HG03378 (cell line): Measurements from ENCODE around the gene OSTM1.

Experiments used
- ATAC-seq: cut with Tn5 transposase; IDR thresholded peaks from one replicate; pipeline ENCODE4 v1.9.1; 2021; ENCODE audit warnings: mild to moderate bottlenecking, moderate library complexity; ENCODE audit not compliant: unreplicated experiment

OSTM1 gene

GRCh38 chr6:108074359-108075144 lies at the start of gene OSTM1:
Gene OSTM1, minus strand, starts transcription at chr6:108074741. Its CDS starts 90 bp downstream, at chr6:108074651.
- ATAC-seq = peak; percentile 78

- ATAC-seq = no peak
Measured at GRCh38 chr6:108123946-108124345, 49.4 kb upstream of the OSTM1 start.

GRCh38 chr6:108123481-108123929 lies 49.0 kb upstream of the OSTM1 start:
- ATAC-seq = no peak

- ATAC-seq = no peak
Measured at GRCh38 chr6:108121612-108122011, 47.1 kb upstream of the OSTM1 start.

GRCh38 chr6:108120311-108120710 lies 45.8 kb upstream of the OSTM1 start:
- no peak for ATAC-seq

GRCh38 chr6:108119769-108120141 lies 45.2 kb upstream of the OSTM1 start:
- ATAC-seq = no peak

GRCh38 chr6:108118810-108119768 lies 44.5 kb upstream of the OSTM1 start:
- no peak for ATAC-seq

GRCh38 chr6:108118359-108118724 lies 43.8 kb upstream of the OSTM1 start:
- no peak for ATAC-seq

- ATAC-seq = no peak
Measured at GRCh38 chr6:108117427-108118358, 43.2 kb upstream of the OSTM1 start.

GRCh38 chr6:108116546-108117426 lies 42.2 kb upstream of the OSTM1 start:
- ATAC-seq = no peak

GRCh38 chr6:108115598-108116058 lies 41.1 kb upstream of the OSTM1 start:
- no peak for ATAC-seq

GRCh38 chr6:108114841-108115597 lies 40.5 kb upstream of the OSTM1 start:
- ATAC-seq = no peak

- ATAC-seq = no peak
Measured at GRCh38 chr6:108113557-108114519, 39.3 kb upstream of the OSTM1 start.

GRCh38 chr6:108108374-108108773 lies 33.8 kb upstream of the OSTM1 start:
- ATAC-seq = no peak

- ATAC-seq = no peak
Measured at GRCh38 chr6:108107102-108107501, 32.6 kb upstream of the OSTM1 start.

- no peak for ATAC-seq
Measured at GRCh38 chr6:108106694-108107093, 32.2 kb upstream of the OSTM1 start.

- ATAC-seq = no peak
Measured at GRCh38 chr6:108106261-108106660, 31.7 kb upstream of the OSTM1 start.

GRCh38 chr6:108105571-108105970 lies 31.0 kb upstream of the OSTM1 start:
- no peak for ATAC-seq
